K562 (cell line): ENCODE measurements around the gene HSD17B2. TPM values are rescaled to one million over a fixed set of nuclear protein-coding genes. Genes with fewer than 3 reads are reported as not detected.

Experiments used
- BDP1 ChIP-seq: IDR thresholded peaks from 3 replicates; pipeline ENCODE4 v1.6.1; 2011; ENCODE audit not compliant: insufficient read length, insufficient read depth
- CEBPB ChIP-seq: fragments of 450-650 bp; IDR thresholded peaks from 2 replicates; pipeline ENCODE4 v1.6.1; 2016; ENCODE audit warnings: missing genetic modification characterization, missing compliant biosample characterization
- CEBPG ChIP-seq, 3 experiments: fragments of 200-800 bp in 1 of 3; sonication (Bioruptor generic) in 1 of 3; sonication (generic) in 1 of 3; formaldehyde crosslinking in 1 of 3; IDR thresholded peaks in 2 of 3; conservative IDR thresholded peaks in 1 of 3; 2 replicates each; pipeline versions ENCODE4 v1.6.1 to v1.8.0; 2016 to 2022; ENCODE audit warnings: missing compliant biosample characterization in 2 of 3, missing genetic modification characterization in 2 of 3, mild to moderate bottlenecking in 1 of 3, missing genetic modification reagents in 1 of 3
- ETV1 ChIP-seq: fragments of 450-650 bp; conservative IDR thresholded peaks from 2 replicates; pipeline ENCODE4 v1.6.1; 2016; ENCODE audit warnings: missing genetic modification characterization, control low read depth, low read depth, missing compliant biosample characterization
- FOXJ3 ChIP-seq: sonication (generic); formaldehyde crosslinking; IDR thresholded peaks from 2 replicates; pipeline ENCODE4 v1.4.0; 2020; ENCODE audit warnings: mild to moderate bottlenecking, missing genetic modification reagents
- FOXM1 ChIP-seq, 2 experiments: fragments of 450-650 bp in 1 of 2; sonication (generic) in 1 of 2; formaldehyde crosslinking in 1 of 2; IDR thresholded peaks; 2 replicates each; pipeline versions ENCODE4 v1.6.1 to v1.9.0; 2017 to 2022; ENCODE audit warnings: low read depth in 2 of 2, mild to moderate bottlenecking in 2 of 2, missing genetic modification reagents in 1 of 2, moderate library complexity in 1 of 2
- SMC3 ChIP-seq: conservative IDR thresholded peaks from 2 replicates; pipeline ENCODE4 v1.6.1; 2011; ENCODE audit warnings: low read depth, low read length, improper control_type of control experiment; ENCODE audit not compliant: insufficient read depth
- polyA plus RNA-seq, 8 experiments: library from polyadenylated mRNA; depleted of rRNA in 4 of 8; stranded (reverse) in 5 of 8; unstranded in 3 of 8; fragments of >200 nt; fragmentation: Nextera tagmentation in 2 of 8; fragmentation: Illumina TruSeq in 1 of 8; extraction: Ambion mirVana in 2 of 8; extraction: Trizol in 1 of 8; gene quantifications; 2 replicates each; pipeline versions ENCODE4 v1.2.1 to v1.2.3, GENCODE V29; 2011 to 2014; ENCODE audit warnings: inconsistent platforms in 1 of 8, missing spikeins in 1 of 8
- total RNA-seq, 7 experiments: library from RNA; depleted of rRNA in 6 of 7; stranded (reverse); fragments of >200 nt in 6 of 7; fragmentation: Illumina TruSeq in 2 of 7; extraction: Trizol in 2 of 7; gene quantifications; 2 replicates each; pipeline versions ENCODE4 v1.2.1 to v1.2.3, GENCODE V29; 2011 to 2021; ENCODE audit warnings: low replicate concordance in 1 of 7
- TF ChIP-seq, protein P1 (sequence below), 3 experiments: IDR thresholded peaks in 2 of 3; conservative IDR thresholded peaks in 1 of 3; 2 replicates each; pipeline ENCODE4 v1.5.1; 2011 to 2012; ENCODE audit warnings: low read length in 3 of 3, mild to moderate bottlenecking in 3 of 3, control low read depth in 2 of 3, improper control_type of control experiment in 1 of 3, inconsistent platforms in 1 of 3, low read depth in 1 of 3, mixed read lengths in 1 of 3, moderate library complexity in 1 of 3; ENCODE audit not compliant: insufficient read depth in 2 of 3
- TF ChIP-seq, protein P2 (sequence below), 2 experiments: fragments of 450-650 bp in 1 of 2; sonication (generic) in 1 of 2; formaldehyde crosslinking; conservative IDR thresholded peaks; 2 replicates each; pipeline versions ENCODE4 v1.4.0 to v1.8.1; 2020 to 2022; ENCODE audit warnings: mild to moderate bottlenecking in 1 of 2, missing genetic modification reagents in 1 of 2

The HSD17B2 gene
- total and polyA plus RNA-seq, 9 of the 15 experiments (the other 6 are each of a cell fraction or from before 2014, with no cell fraction given), result not detected

DNA sequence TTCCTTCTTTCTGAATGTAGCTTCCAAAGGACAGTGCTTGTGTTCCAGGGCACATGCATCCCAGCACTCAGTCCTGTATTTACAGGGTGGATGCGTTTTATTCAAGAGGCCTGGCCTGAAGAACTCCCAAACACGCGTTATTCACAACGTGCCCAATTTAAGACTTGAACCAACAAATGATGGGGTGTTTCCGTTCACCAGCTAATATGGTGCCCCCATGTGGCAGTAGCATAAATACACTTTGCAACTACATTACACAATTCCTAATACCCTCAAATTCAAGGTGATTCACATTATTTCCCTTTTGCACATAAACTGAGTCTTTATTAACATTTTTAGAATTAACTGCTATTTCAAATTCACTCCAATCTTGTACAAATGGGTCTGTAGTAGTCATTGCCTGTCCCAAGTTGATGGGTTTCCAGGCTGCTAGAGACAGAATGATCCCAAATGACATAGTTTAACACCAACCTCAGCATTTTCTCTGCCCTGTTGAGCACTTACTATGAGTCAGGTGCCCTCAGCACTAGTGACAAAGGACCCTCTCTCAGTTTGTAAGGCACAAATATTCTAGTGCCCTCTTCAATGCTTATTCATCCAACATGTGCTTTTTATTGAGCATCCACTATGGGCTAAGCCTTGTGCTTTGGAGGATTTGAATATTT, 26.9 kb downstream of the HSD17B2 start (continued):
- TF ChIP-seq, protein P1, sequence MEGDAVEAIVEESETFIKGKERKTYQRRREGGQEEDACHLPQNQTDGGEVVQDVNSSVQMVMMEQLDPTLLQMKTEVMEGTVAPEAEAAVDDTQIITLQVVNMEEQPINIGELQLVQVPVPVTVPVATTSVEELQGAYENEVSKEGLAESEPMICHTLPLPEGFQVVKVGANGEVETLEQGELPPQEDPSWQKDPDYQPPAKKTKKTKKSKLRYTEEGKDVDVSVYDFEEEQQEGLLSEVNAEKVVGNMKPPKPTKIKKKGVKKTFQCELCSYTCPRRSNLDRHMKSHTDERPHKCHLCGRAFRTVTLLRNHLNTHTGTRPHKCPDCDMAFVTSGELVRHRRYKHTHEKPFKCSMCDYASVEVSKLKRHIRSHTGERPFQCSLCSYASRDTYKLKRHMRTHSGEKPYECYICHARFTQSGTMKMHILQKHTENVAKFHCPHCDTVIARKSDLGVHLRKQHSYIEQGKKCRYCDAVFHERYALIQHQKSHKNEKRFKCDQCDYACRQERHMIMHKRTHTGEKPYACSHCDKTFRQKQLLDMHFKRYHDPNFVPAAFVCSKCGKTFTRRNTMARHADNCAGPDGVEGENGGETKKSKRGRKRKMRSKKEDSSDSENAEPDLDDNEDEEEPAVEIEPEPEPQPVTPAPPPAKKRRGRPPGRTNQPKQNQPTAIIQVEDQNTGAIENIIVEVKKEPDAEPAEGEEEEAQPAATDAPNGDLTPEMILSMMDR (IDR thresholded peaks at IDR 0.05 in 2 of 3, conservative IDR thresholded peaks at IDR 0.05 in 1 of 3; ENCODE audit: insufficient read depth in 2 of 3, low read depth in 1 of 3, low read length in 3 of 3), result peak; percentile 55 to 72 (median 71)
- TF ChIP-seq CEBPG (CRISPR knock-in tag; IDR thresholded peaks at IDR 0.05), result no peak
- TF ChIP-seq CEBPG (tag; conservative IDR thresholded peaks at IDR 0.05 in 1 of 2, IDR thresholded peaks at IDR 0.05 in 1 of 2), result peak; percentile 40 to 51; a peak in 2 of 4 replicates
- TF ChIP-seq SMC3, result peak; percentile 32; the same call in 1 of the 2 replicates
- peak; percentile 84 for TF ChIP-seq CEBPB (tag)
- TF ChIP-seq ETV1, result 0 out of 2 replicates have a peak, but pooled peaks have one; percentile 15
- TF ChIP-seq FOXJ3 (CRISPR knock-in tag), result no peak
- TF ChIP-seq FOXM1 (IDR thresholded peaks at IDR 0.05; ENCODE audit: low read depth), result no peak
- no peak for TF ChIP-seq FOXM1 (CRISPR knock-in tag; IDR thresholded peaks at IDR 0.05; ENCODE audit: low read depth)
- TF ChIP-seq, protein P2, sequence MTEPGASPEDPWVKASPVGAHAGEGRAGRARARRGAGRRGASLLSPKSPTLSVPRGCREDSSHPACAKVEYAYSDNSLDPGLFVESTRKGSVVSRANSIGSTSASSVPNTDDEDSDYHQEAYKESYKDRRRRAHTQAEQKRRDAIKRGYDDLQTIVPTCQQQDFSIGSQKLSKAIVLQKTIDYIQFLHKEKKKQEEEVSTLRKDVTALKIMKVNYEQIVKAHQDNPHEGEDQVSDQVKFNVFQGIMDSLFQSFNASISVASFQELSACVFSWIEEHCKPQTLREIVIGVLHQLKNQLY (CRISPR knock-in tag; conservative IDR thresholded peaks at IDR 0.05), result no peak
- no peak for TF ChIP-seq BDP1
